Coronary artery (tissue), 2 donors: ENCODE data around the gene PFN2.

Source experiments
- DNase-seq: peaks from one replicate; pipeline ENCODE4 v3.0.0-alpha.2; 2017; ENCODE audit warnings: low spot score
- H3K27ac ChIP-seq, 2 donors: fragments of 200-600 bp; sonication (generic); one replicate each; pipeline ENCODE4 v1.5.1; 2016 to 2019
- H3K4me3 ChIP-seq: fragments of 200-600 bp; sonication (generic); 2 replicates; pipeline ENCODE4 v1.5.1; 2016; ENCODE audit warnings: mild to moderate bottlenecking, moderate library complexity
- CTCF ChIP-seq: fragments of 200-600 bp; sonication (generic); IDR thresholded peaks from one replicate; pipeline ENCODE4 v1.5.1; 2019; ENCODE audit warnings: antibody characterized with exemption

PFN2 gene

GRCh38 chr3:149977386-149977785 lies 6.7 kb upstream of the PFN2 start:
- TF ChIP-seq CTCF: no peak
- Histone ChIP-seq H3K27ac (peak overlapping the region; percentile 10 to 74), H3K4me3 (no peak overlapping the region)
- DNase-seq: no peak

- no peak for TF ChIP-seq CTCF
- no peak for DNase-seq
- Histone ChIP-seq H3K27ac (no peak overlapping the region), H3K4me3 (no peak overlapping the region)
These were observed 5.2 kb upstream of the PFN2 start for GRCh38 chr3:149975919-149976318.

- peak overlapping the region; percentile 88 to 98 for H3K27ac ChIP-seq
- TF ChIP-seq CTCF: no peak
- peak; percentile 81 for DNase-seq
- peak overlapping the region; percentile 99 for H3K4me3 ChIP-seq
These were observed 844 bp upstream of the PFN2 start for GRCh38 chr3:149971403-149972075.

- H3K4me3 ChIP-seq: peak overlapping the region; percentile 99
- TF ChIP-seq CTCF: no peak
- H3K27ac ChIP-seq: peak overlapping the region; percentile 88 to 98
- peak; percentile 82 for DNase-seq
These were observed 567 bp downstream of the PFN2 start for GRCh38 chr3:149969940-149970715.

GRCh38 chr3:149969110-149969939 lies 1.4 kb downstream of the PFN2 start:
- TF ChIP-seq CTCF: no peak
- DNase-seq: peak; percentile 80
- Histone ChIP-seq H3K27ac (peak overlapping the region; percentile 88 to 98), H3K4me3 (peak overlapping the region; percentile 99)

- DNase-seq: no peak
- no peak for TF ChIP-seq CTCF
- no peak overlapping the region for H3K27ac ChIP-seq
- peak overlapping the region; percentile 99 for H3K4me3 ChIP-seq
These were observed 2.5 kb downstream of the PFN2 start for GRCh38 chr3:149968216-149968615.
